GM10248 (cell line): Measurements from ENCODE around the gene MAP2K4.
"Not testable (repeated sequence)": the region's sequence is repeated elsewhere in the genome, so short reads cannot be mapped to it uniquely, and the experiment has no call there.

ENCODE experiments used
- CTCF ChIA-PET: fragments of 300-600 bp; sonication (Branson Sonifier 250); formaldehyde crosslinking; extraction: SDS; loops from one replicate; lab custom pipeline; 2021; ENCODE audit warnings: antibody characterized with exemption; lab: Yijun Ruan, JAX
- POLR2A ChIA-PET: fragments of 350-650 bp; sonication (Branson Sonifier 250); formaldehyde crosslinking; extraction: SDS; loops from one replicate; lab custom pipeline; 2020; ENCODE audit warnings: antibody characterized with exemption; lab: Yijun Ruan, JAX
- DNase-seq: peaks from one replicate; pipeline ENCODE4 v3.0.0; 2012; ENCODE audit errors: extremely low spot score
- TF ChIP-seq, protein P1 (sequence below): IDR thresholded peaks from 2 replicates; pipeline ENCODE4 v1.5.1; 2012; ENCODE audit warnings: mild to moderate bottlenecking, low read depth; ENCODE audit errors: extremely low read depth, missing control alignments, control extremely low read depth

Gene MAP2K4

DNA sequence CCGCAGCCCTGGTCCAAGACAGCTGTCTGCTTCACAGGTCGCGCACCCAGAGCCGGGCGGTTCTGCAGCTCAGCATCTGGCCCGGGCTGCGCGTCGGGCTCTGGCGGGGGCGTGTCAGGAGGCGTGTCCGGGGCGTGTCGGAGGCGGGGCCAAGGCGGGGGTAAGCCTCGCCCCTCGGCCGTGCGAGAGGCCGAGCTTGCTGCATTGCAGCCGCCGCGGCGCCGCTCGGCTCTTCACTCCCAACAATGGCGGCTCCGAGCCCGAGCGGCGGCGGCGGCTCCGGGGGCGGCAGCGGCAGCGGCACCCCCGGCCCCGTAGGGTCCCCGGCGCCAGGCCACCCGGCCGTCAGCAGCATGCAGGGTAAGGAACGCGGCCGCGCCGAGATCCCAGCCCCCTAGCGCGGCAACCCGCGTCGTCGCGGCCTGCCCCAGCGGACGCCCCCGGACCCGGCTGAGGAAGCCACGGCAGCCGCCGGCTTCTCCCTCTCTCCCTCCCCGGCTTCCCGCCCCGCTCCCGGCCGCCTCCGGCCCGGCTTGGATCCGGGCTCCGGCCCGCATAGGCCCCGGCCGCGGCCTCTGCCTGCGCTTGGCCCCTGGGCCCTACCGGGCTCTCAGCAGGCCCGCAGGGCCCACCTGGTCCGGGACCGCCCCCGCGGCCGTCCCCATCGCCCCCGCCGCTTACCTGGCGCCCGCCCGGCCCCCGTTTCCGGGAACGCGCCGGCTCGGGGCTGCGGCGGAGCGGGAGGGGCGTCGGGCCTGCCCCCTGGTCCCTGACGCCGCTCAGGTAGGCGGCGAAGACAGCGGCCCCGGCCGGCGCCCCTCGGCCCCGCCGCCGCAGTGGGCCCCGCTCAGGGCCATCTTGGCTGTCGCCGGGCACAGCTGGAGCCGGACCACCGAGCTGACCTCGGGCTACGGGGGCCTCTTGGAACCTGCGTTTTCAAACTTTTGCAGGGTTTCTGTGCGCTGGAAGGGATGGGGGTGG, at the start of gene MAP2K4:
Gene MAP2K4 (plus strand): TSS at position 236 of the 981 bp plus-strand sequence. CDS start 10 bp downstream, at position 246.
- POLR2A ChIA-PET, result interaction anchor here (0.5 to 2.1 kb wide), 4 partner anchors 17 to 1868 kb away, joined by 3 to 24 read pairs (median 4); partner anchors contain the start of gene ZNF18
- TF ChIP-seq, protein P1, sequence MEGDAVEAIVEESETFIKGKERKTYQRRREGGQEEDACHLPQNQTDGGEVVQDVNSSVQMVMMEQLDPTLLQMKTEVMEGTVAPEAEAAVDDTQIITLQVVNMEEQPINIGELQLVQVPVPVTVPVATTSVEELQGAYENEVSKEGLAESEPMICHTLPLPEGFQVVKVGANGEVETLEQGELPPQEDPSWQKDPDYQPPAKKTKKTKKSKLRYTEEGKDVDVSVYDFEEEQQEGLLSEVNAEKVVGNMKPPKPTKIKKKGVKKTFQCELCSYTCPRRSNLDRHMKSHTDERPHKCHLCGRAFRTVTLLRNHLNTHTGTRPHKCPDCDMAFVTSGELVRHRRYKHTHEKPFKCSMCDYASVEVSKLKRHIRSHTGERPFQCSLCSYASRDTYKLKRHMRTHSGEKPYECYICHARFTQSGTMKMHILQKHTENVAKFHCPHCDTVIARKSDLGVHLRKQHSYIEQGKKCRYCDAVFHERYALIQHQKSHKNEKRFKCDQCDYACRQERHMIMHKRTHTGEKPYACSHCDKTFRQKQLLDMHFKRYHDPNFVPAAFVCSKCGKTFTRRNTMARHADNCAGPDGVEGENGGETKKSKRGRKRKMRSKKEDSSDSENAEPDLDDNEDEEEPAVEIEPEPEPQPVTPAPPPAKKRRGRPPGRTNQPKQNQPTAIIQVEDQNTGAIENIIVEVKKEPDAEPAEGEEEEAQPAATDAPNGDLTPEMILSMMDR, result no peak
- peak; percentile 98 for DNase-seq
- CTCF ChIA-PET, result interaction anchor here (0.7 to 2.1 kb wide), 7 partner anchors 9 to 25 kb away, joined by 3 to 9 read pairs (median 3); no protein-coding TSS in a partner anchor

DNA sequence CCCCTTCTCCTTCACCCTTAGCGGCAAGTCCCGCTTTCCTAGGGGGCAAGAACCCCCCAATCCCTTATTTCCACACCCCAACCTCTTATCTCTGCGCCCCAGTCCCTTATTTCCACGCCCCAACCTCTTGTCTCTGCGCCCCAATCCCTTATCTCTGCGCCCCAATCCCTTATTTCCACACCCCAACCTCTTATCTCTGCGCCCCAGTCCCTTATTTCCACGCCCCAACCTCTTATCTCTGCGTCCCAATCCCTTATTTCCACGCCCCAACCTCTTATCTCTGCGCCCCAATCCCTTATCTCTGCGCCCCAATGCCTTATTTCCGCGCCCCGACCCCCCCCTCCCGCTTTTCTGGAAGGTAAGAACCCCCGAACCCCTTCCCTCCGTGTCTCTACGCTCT, 47.9 kb upstream of the MAP2K4 start:
- CTCF ChIA-PET, POLR2A ChIA-PET, DNase-seq: not testable (repeated sequence)

DNA sequence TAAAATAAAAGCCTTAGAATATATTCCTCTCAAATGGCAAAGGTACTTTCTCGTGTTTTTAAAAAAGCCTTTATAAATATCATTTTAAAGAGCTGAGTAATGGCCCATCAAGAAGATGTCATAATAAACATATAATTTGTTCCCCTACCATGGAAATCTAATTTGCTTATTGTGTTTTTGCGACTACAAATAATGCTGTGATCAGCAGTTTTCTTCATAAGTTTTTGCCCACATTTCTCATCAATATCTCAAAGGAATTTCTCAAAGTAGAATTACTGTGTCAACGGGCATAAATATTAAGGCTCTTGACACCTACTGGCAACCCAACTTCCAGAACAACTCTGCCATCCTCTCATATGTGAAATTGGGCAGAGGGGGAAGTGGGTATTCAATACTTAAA, 40.9 kb upstream of the MAP2K4 start:
- ChIA-PET CTCF (interaction anchor here (1.3 to 1.4 kb wide), 3 partner anchors 9 to 18 kb away, joined by 3 to 4 read pairs (median 3); partner anchors contain the start of gene ZNF18), POLR2A (no interaction called here)
- DNase-seq, result no peak
- TF ChIP-seq, protein P1, result no peak

DNA sequence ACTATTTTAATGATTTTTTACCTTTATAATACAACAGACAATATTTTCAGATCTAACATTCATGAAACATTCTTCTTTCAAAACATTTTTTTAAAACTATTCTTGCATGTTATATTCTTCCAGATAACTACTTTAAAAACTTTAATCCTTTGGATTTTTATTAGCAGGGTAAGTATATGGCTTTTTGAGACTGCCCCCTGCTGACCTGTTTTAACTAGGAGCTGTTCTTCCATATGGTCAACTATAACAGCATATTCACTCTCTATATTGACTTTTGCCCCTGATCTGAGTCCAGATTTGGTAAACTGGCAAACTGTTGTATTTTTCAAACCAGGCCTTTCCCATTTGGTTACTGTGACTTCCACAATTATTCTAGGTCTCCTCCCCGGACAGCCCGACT, 39.9 kb upstream of the MAP2K4 start:
- POLR2A ChIA-PET, result no interaction called here

DNA sequence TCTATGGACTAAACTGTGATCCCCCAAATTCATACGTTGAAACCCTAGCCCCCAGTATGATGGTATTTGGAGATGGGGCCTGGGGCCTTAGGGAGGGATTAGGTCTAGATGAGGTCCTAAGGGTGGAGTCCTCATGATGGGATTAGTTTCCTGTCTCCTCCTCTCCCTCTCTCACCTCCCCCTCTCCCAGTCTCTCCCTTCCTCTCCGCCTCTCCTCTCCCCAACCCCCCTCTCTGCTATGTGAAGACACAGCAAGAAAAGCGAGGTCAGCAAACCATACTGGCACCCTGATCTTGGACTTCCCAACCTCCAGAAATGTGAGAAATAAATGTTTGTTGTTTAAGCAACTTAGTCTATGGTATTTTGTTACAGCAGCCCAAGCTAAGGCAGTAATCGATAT, 38.8 kb upstream of the MAP2K4 start:
- no peak for DNase-seq
- ChIA-PET CTCF (no interaction called here), POLR2A (no interaction called here)
- TF ChIP-seq, protein P1, result no peak

More for the DNA sequence above, 39.9 kb upstream of the MAP2K4 start:
- TF ChIP-seq, protein P1, result no peak
- no peak for DNase-seq
- CTCF ChIA-PET, result interaction anchor here (0.7 to 1.3 kb wide), 3 partner anchors 10 to 1105 kb away, joined by 3 read pairs; no protein-coding TSS in a partner anchor

DNA sequence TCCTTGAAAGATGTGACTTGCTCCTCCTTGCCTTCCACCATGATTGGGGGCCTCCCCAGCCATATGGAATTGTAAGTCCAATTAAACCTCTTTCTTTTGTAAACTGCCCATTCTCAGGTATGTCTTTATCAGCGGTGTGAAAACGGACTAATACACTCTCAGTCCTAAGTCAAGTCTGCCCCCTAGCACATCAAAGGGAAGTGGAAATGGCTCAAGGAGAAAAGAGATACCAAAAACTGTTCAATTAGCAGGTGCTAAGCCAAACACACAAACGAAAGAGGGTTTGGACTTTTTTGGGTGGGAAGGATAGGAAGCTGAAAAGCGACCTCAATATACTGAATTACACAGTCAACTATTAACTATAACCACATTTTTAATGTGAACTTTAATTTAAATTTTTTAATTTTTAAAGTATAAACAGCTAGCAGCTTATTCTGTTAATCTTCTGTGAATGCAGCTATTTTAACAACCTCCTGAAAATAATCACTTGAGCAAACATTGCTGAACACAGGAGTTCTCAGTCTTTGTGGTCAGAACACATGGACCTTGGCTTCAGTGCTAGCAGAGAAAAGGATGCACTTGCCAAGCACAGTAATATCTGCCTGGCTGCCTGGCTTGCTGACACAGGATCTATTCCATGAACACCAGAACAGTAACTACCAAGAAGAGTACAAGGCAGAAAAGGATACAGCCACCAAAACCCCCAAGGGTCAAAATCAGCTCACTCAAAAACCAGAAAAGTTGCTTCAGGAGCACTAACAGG, 34.3 kb upstream of the MAP2K4 start:
- POLR2A ChIA-PET, result no interaction called here
- CTCF ChIA-PET, result interaction anchor here (1.4 to 2.1 kb wide), 3 partner anchors 9 to 1111 kb away, joined by 6 to 13 read pairs (median 8); partner anchors contain the start of gene ZNF18
- TF ChIP-seq, protein P1, result no peak
- DNase-seq, result no peak
